Posterior cingulate gyrus (tissue), 11 donors: ENCODE measurements around the gene VASP.

Experiments
- DNase-seq, 10 donors: peaks; one replicate each; pipeline versions ENCODE4 v3.0.0 to v3.0.0-alpha.2; 2020 to 2021; ENCODE audit warnings: mixed read lengths in 3 of 10
- intact Hi-C: fragments of 100-400 bp; cut with DNase I; formaldehyde crosslinking; loops from one replicate; pipeline ENCODE4 v1.15.1; 2023

Gene VASP

GRCh38 chr19:45510352-45510751 is 3.1 kb downstream of the VASP start:
- peak in 1 of 10 donors; percentile 12 for DNase-seq
- intact Hi-C loops, result loop anchor here (2.0 kb wide), 1 partner anchor 52 kb away; no protein-coding TSS in a partner anchor

- DNase-seq, result peak in 1 of 10 donors; percentile 2
- intact Hi-C loops, result loop anchor here (2.0 kb wide), 1 partner anchor 52 kb away; no protein-coding TSS in a partner anchor
These were observed 3.8 kb downstream of the VASP start for GRCh38 chr19:45511074-45511473.

DNA sequence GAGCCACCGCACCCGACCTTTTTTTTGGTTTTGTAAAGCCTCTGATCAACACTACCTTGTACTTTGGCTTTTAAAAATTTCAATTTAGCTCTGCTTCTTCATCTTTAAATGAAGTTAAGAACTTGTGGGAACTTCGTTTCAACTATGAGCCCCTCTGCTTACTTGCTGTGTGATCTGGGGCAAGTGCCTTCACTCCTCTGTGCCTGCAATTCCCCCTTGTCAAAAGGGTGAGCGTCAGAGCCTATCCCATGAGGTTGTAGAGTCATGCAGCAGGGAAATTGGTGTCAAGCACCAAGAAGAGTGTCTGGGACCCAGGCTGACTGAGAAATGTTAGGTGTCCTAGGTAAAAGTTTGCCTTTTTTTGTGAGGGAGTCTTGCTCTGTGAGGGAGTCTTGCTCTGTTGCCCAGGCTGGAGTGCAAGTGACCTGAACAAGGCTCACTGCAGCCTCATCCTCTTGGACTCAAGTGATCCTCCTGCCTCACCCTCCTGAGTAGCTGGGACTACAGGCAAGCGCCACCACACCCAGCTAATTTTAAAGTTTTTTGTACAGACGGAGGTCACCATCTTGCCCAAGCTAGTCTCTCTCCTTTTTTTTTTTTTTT is 5.7 kb downstream of the VASP start:
- peak in 1 of 10 donors; percentile 49 for DNase-seq
- intact Hi-C loops, result no loop called here

GRCh38 chr19:45514376-45515051 is 7.2 kb downstream of the VASP start:
- DNase-seq, result no peak
- intact Hi-C loops, result no loop called here

DNA sequence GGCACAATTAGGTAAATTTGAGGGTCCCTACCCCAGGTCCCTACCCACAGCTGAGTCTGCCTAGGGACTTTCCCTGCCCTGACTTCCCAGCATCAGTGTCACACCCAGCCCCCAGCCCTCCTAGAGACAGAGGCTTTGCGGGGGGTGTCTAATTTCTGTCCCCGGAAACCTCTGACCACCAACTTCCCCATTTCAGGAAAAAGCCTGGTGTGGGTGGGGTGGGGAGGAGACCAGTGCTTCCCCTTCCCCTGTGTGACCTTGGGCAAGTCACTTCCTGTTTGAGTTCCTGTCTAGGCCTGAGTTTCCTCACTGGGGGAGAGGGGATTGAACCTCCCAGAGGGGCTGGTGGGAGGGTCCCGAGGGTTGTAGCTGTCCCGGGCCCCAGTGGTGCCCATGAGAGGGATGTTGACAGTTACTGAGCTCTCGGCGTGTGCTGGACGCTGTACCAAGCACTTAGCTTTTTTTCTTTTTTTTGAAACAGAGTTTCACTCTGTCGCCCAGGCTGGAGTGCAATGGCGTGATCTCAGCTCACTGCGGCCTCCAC is 7.9 kb downstream of the VASP start:
- intact Hi-C loops, result no loop called here

DNA sequence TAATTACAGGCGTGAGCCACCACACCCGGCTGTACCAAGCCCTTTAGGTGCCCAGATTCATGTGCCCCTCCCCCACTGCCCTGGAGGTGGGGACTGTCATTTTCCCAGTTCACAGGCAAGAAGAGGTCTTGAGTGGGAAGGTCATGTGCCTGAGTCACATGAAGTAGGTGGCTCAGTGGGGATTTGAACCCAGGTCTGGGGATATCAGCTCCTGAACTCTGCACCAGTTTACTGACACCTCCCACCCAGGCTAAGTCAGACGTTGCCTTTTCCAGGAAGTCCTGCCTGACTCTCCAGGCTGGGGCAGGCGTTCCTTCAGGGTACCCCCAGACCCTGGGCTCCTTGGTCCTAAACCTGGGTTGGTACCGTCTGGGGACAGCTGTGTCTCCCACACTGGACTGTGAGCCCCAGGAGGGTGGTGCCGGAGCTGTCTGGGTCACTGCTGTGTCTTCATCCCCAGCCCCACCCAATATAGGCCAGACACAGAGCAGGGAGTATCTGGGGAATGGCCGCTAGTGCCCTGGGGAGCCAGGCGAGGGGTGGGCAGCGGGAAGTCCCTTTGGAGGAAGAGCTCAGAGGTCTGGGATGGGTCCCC is 8.6 kb downstream of the VASP start:
- intact Hi-C loops, result no loop called here
- DNase-seq, result peak in 1 of 10 donors; percentile 77

More for the DNA sequence above, 7.9 kb downstream of the VASP start:
- DNase-seq, result peak in 2 of 10 donors; percentile 23 to 83

DNA sequence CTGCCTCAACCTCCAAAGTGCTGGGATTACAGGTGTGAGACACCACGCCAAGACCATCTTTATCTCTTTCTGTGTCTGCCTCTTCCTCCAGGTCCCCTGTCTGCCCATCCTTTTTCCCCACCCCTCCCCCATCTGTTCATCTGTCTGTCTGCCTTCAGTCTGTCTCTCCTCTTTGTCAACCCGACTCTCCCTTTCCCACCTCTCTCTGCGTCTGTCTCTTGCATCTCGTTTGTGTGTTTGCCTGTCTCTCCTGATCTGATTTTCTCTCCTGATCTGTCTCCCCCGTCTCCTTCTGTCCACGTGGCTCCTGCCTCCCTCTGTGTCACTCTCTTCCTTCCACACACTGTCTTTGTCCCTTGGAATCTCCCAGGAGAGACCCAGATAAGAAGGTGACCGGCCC is 10.0 kb downstream of the VASP start:
- intact Hi-C loops, result no loop called here

DNA sequence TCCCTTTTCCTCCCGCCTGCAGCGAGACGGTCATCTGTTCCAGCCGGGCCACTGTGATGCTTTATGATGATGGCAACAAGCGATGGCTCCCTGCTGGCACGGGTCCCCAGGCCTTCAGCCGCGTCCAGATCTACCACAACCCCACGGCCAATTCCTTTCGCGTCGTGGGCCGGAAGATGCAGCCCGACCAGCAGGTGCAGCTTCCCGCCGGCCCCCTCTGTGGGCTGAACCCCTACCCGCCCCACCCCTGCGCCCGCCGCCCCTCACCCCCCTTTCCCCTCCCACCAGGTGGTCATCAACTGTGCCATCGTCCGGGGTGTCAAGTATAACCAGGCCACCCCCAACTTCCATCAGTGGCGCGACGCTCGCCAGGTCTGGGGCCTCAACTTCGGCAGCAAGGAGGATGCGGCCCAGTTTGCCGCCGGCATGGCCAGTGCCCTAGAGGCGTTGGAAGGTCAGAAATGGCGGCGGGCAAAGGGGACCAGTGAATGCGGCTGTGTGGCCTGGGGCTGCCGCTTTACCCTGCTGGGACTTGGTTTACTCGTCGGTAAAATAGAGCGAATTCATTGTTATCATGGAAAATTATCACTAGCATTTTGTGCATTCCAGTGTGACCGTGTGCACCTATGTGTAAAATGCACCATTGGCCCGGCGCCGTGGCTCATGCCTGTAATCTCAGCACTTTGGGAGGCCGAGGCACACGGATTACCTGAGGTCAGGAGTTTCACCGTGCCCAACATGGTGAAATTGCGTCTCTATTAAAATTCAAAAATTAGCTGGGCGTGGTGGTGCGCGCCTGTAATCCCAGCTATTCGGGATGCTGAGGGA is 10.6 kb downstream of the VASP start:
- intact Hi-C loops, result no loop called here
- DNase-seq, result peak in 2 of 10 donors; percentile 39 to 77

More for the DNA sequence above, 10.0 kb downstream of the VASP start:
- DNase-seq, result no peak

DNA sequence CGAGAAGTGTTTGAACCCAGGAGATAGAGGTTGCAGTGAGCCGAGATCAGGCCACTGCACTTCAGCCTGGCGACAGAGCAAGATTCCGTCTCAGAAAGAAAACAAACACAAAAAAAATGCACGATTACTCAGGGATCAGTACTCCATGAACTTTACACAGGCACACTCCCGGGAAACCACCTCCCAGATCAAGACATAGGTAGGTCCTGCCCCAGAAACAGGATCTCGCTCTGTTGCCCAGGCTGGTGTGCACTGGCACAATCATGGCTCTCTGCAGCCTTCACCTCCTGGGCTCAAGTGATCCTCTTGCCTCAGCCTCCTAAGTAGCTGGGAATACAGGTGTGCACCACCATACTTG is 11.2 kb downstream of the VASP start:
- DNase-seq, result peak in 1 of 10 donors; percentile 8
- intact Hi-C loops, result no loop called here

- intact Hi-C loops, result loop anchor here (2.0 to 5.0 kb wide), 3 partner anchors 37 to 170 kb away; partner anchors contain the start of genes QPCTL and SNRPD2
- DNase-seq, result no peak
These were observed 15.0 kb downstream of the VASP start for GRCh38 chr19:45522010-45522941.

- intact Hi-C loops, result loop anchor here (2.0 to 5.0 kb wide), 3 partner anchors 35 to 169 kb away; partner anchors contain the start of genes QPCTL and SNRPD2
- peak; percentile 63 to 96 (median 80) for DNase-seq
These were observed 16.5 kb downstream of the VASP start for GRCh38 chr19:45523642-45524256.

GRCh38 chr19:45524575-45525129 is 17.4 kb downstream of the VASP start:
- intact Hi-C loops, result loop anchor here (5.0 kb wide), 2 partner anchors 118 to 168 kb away; partner anchors contain the start of genes QPCTL and SNRPD2
- peak in 2 of 10 donors; percentile 23 to 41 for DNase-seq

DNA sequence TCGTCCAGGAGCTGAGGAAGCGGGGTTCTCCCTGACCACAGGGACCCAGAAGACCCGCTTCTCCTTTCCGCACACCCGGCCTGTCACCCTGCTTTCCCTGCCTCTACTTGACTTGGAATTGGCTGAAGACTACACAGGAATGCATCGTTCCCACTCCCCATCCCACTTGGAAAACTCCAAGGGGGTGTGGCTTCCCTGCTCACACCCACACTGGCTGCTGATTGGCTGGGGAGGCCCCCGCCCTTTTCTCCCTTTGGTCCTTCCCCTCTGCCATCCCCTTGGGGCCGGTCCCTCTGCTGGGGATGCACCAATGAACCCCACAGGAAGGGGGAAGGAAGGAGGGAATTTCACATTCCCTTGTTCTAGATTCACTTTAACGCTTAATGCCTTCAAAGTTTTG is 18.9 kb downstream of the VASP start:
- intact Hi-C loops, result no loop called here
- DNase-seq, result peak; percentile 57 to 96 (median 70)

DNA sequence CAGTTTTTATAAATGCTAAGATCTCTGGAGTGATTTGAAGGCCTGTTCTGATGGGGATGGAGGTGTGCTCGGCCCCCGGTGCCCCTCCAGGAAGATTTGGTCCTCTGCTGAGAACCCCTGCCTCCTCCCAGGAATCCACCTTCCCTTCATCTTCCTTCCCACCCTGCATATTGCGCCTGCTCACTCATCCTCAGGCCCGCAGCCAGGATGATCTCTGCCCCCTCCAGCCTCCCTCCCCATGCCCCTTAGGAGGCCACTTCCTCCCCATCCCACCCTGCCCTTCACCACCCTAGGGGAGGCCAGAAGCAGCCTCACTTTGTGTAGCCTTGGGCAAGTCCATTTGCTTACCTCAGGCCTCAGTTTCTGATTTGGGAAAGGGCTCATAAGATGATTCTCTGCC is 19.7 kb downstream of the VASP start:
- intact Hi-C loops, result no loop called here
- DNase-seq, result peak in 1 of 10 donors; percentile 30

DNA sequence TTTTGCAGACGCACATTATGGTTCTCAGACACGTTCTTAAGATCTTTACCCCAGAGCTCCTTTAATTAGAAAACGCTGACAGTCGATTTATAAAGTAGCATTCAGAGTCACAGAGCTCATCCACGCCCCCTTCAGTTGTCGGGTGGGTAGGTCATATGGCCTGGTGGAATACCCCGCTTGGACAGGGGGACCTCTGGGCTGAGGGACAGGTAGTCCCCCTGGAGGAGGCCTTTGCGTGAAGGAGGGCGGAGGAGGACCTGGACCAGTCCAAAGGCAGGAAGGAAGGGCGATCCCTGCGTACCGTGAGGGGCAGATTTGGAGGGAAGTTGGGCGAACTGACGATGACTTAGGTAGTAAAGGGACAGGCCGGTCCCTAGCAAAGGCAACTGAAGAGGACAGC is 20.5 kb downstream of the VASP start:
- intact Hi-C loops, result no loop called here
- peak in 1 of 10 donors; percentile 47 for DNase-seq

- DNase-seq, result peak in 3 of 10 donors; percentile 15 to 86 (median 72)
- intact Hi-C loops, result no loop called here
These were observed 21.0 kb downstream of the VASP start for GRCh38 chr19:45528149-45528743.

DNA sequence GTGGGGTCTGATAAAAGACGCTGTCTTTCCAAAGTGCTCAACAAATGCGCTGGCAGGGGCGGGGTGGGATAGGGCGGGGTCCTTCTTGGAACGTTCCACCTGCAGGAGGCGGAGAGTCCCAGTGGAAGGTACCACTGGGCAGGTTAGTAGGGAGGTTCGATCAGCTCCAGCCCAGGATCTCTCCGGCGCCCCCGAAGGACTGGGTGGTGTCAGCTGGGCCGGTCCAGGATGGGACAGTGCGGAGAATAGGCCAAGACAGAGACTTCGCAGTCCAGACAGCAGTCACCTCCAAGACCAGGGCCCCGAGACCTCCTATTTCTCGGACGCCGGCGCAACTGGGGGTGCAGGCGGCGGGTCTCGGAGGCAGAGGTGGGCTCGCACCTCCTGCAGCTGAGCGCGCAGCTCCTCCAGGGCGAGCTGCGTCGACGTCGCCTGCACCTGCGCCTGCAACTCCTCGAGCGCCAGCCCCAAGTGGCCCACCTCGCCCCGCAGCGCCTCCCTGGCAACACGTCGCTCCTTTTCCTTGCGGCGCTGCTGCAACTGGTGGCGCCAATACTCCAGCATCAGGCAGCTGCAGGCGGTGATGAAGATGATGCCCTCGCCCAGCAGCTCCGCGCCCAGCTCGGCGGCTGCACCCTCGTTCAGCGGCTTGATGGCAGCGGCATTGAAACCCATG is 21.6 kb downstream of the VASP start:
- intact Hi-C loops, result no loop called here

More for the DNA sequence above, 21.6 kb downstream of the VASP start:
- DNase-seq, result peak in 9 of 10 donors; percentile 43 to 95 (median 63)
